Measurements from ENCODE around the gene SERPINC1. TPM values are rescaled to one million over a fixed set of nuclear protein-coding genes. Genes with fewer than 3 reads are reported as not detected.

The SERPINC1 gene
- polyA plus RNA-seq, 1 donor (not counting 4 experiments of a cell fraction or from before 2014, with no cell fraction given) = 0.14 TPM

DNA sequence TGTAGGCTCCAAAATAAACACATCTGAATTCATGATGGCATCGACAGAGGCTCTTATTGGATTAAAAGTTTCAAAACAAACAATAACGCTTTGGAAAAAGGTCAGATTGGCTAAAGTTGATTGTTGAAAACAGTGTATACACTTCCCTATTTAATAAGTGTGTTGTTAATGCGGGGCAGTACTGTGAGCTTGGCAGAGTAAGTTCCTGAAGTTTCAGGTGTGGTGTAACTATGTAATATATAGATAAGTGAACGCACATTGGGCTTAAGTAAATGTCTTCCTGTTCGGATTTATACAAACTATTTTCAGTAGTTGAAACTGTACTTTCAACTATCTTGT lies 48.1 kb downstream of the SERPINC1 start:
- Histone ChIP-seq H3K4me1 (ENCODE audit: control insufficient read depth, extremely low read depth, insufficient read depth, low read length) (peaks cover 32% of the 10 kb centered on the region), H3K4me3 (ENCODE audit: control insufficient read depth in 2 of 3, extremely low read depth in 1 of 3, insufficient read depth in 2 of 3, low read depth in 1 of 3, low read length in 3 of 3) (peak overlapping the region; percentile 87 to 100 (median 94)), H2AFZ (ENCODE audit: control insufficient read depth, low read length) (peak overlapping the region; percentile 97), H4K20me1 (ENCODE audit: control insufficient read depth, extremely low read depth, insufficient read depth, low read length) (peaks cover 29% of the 10 kb centered on the region), H3K36me3 (ENCODE audit: control insufficient read depth in 2 of 2, extremely low read depth in 1 of 2, insufficient read depth in 2 of 2, low read length in 2 of 2) (peaks cover 14 to 38% of the 10 kb centered on the region in 2 experiments), H3K79me2 (ENCODE audit: control insufficient read depth, insufficient read depth, low read length) (peaks cover 38% of the 10 kb centered on the region), H3K27me3 (ENCODE audit: control insufficient read depth, extremely low read depth, insufficient read depth, low read length) (no peaks in the 10 kb centered on the region), H3K27ac (ENCODE audit: control insufficient read depth, insufficient read depth, low read length) (peak overlapping the region; percentile 93), H3K9me3 (ENCODE audit: control insufficient read depth, low read depth, low read length) (no peaks in the 10 kb centered on the region), H3K9me1 (ENCODE audit: control insufficient read depth, extremely low read depth, insufficient read depth, low read length) (no peaks in the 10 kb centered on the region), H3K4me2 (ENCODE audit: control insufficient read depth, extremely low read depth, insufficient read depth, low read depth, low read length) (peak overlapping the region; percentile 95), H3K9ac (ENCODE audit: control insufficient read depth, extremely low read depth, insufficient read depth, low read length) (peak overlapping the region; percentile 99)
- TF ChIP-seq EZH2 (IDR thresholded peaks at IDR 0.05; ENCODE audit: low read length) (no peak), CTCF (optimal IDR thresholded peaks at IDR 0.05 in 1 of 3, IDR thresholded peaks at IDR 0.05 in 1 of 3, conservative IDR thresholded peaks at IDR 0.05 in 1 of 3; ENCODE audit: extremely low read depth in 1 of 3, insufficient read depth in 2 of 3, low read length in 3 of 3) (no peak)
- no peak for DNase-seq (ENCODE audit: low read depth, low spot score)
- dilution Hi-C loops (cut with MboI; ENCODE audit: extremely low pct_ligation_motif_present, low sequenced_read_pairs) = no loop called here
- FAIRE-seq = no peak

GRCh38 chr1:173868266-173869020 lies 48.7 kb downstream of the SERPINC1 start, which contains the start of gene ZBTB37:
Gene ZBTB37, plus strand, starts transcription at chr1:173868380. Its CDS starts 1,846 bp downstream, at chr1:173870226.
- no peaks in the 10 kb centered on the region for H3K9me3 ChIP-seq (ENCODE audit: control insufficient read depth, low read depth, low read length)
- H2AFZ ChIP-seq (ENCODE audit: control insufficient read depth, low read length) = peak within 1 kb of the TSS; percentile 97
- peak in 1 of 3 experiments; percentile 21 for TF ChIP-seq CTCF (optimal IDR thresholded peaks at IDR 0.05 in 1 of 3, IDR thresholded peaks at IDR 0.05 in 1 of 3, conservative IDR thresholded peaks at IDR 0.05 in 1 of 3; ENCODE audit: extremely low read depth in 1 of 3, insufficient read depth in 2 of 3, low read length in 3 of 3)
- no peak for TF ChIP-seq EZH2 (IDR thresholded peaks at IDR 0.05; ENCODE audit: low read length)
- dilution Hi-C loops (cut with MboI; ENCODE audit: extremely low pct_ligation_motif_present, low sequenced_read_pairs) = no loop called here
- no peak for DNase-seq (ENCODE audit: low read depth, low spot score)
- H3K4me3 ChIP-seq (ENCODE audit: control insufficient read depth in 2 of 3, extremely low read depth in 1 of 3, insufficient read depth in 2 of 3, low read depth in 1 of 3, low read length in 3 of 3) = peak within 1 kb of the TSS; percentile 87 to 100 (median 96)
- no peak for FAIRE-seq
- H3K4me1 ChIP-seq (ENCODE audit: control insufficient read depth, extremely low read depth, insufficient read depth, low read length) = peaks cover 32% of the 10 kb centered on the region
- peak within 1 kb of the TSS; percentile 95 for H3K4me2 ChIP-seq (ENCODE audit: control insufficient read depth, extremely low read depth, insufficient read depth, low read depth, low read length)
- peaks cover 32% of the 10 kb centered on the region for H4K20me1 ChIP-seq (ENCODE audit: control insufficient read depth, extremely low read depth, insufficient read depth, low read length)
- H3K9ac ChIP-seq (ENCODE audit: control insufficient read depth, extremely low read depth, insufficient read depth, low read length) = peak within 1 kb of the TSS; percentile 99
- no peaks in the 10 kb centered on the region for H3K9me1 ChIP-seq (ENCODE audit: control insufficient read depth, extremely low read depth, insufficient read depth, low read length)
- H3K36me3 ChIP-seq (ENCODE audit: control insufficient read depth in 2 of 2, extremely low read depth in 1 of 2, insufficient read depth in 2 of 2, low read length in 2 of 2) = peaks cover 14 to 40% of the 10 kb centered on the region in 2 experiments
- H3K79me2 ChIP-seq (ENCODE audit: control insufficient read depth, insufficient read depth, low read length) = peaks cover 38% of the 10 kb centered on the region
- H3K27ac ChIP-seq (ENCODE audit: control insufficient read depth, insufficient read depth, low read length) = peak within 1 kb of the TSS; percentile 93
- H3K27me3 ChIP-seq (ENCODE audit: control insufficient read depth, extremely low read depth, insufficient read depth, low read length) = no peaks in the 10 kb centered on the region

Measured in keratinocyte (primary cell).